Measurements from ENCODE around the gene ADAMTS2. TPM values are rescaled to one million over a fixed set of nuclear protein-coding genes. Genes with fewer than 3 reads are reported as not detected.

Gene ADAMTS2
- polyA plus RNA-seq, 12 donors = 17.2 to 61.8 (median 31.0) TPM; not detected in 1

DNA sequence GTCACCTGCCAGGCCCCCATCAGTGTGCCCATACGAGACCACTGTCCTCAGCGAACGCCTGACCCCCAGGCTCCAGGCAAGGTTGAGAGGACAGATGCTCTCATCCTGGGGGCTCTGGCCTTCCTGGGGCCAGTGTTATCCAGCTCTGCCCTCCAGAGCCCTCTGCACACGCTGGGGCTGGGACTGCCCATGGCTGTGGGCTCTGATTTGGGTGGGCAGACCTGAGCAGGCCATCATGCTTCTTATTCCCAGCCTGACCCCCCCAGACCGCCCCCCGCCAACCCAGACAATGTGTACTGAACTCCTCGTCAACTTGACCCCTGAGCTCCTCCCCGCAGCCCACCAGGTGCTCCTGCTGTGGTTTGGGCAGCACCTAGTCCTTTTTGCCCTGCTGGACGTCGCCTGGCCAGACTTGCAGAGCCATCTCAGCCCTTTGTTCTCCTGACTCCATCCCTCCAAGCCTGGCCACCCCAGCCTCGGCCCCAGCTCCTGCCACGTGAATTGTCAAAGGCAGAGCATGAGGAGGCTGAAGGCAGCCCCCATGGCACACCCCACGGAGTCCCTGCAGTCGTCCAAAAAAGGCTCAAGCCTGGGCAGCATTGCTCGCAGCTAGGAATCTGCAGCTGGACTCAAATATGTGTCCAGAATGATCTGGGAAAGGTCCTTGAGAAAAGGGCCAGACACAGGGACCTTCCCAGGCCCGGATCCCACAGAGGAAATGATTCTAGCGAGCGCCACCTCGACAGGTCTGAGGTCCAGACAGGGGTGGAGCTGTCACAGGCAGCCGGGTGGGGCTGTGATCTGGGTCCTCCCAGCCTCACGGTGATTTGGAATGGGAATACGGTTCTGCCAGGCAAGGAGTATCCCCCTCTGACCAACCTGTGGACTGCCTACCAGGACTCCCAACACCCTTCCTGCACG lies 87.0 kb downstream of the ADAMTS2 start:
- DNase-seq = no peak

DNA sequence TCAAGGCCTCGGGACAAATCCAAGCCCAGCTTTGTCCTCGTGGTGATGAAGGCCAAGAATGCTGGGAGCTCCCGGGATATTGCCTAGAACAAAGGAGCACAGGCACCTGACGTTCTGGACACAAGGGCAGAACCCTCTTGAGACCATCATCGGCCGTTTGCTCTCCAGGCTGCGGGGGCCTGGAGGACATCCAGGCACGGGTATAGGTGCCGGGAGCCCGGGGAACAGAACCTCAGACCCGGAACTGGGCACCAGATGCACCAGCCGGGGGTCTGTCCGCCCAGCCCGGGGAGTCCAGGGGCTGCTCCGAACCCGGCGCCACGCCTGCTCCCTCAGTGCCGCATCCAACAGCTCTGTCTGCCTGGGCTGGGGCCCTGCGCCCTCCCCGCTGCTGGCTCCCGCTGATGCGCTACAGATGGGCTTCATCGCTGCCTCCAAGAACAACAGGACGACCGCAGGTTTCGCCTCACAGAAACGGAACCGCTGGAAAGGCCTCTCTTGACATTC lies 88.0 kb downstream of the ADAMTS2 start:
- DNase-seq = peak; percentile 74

DNA sequence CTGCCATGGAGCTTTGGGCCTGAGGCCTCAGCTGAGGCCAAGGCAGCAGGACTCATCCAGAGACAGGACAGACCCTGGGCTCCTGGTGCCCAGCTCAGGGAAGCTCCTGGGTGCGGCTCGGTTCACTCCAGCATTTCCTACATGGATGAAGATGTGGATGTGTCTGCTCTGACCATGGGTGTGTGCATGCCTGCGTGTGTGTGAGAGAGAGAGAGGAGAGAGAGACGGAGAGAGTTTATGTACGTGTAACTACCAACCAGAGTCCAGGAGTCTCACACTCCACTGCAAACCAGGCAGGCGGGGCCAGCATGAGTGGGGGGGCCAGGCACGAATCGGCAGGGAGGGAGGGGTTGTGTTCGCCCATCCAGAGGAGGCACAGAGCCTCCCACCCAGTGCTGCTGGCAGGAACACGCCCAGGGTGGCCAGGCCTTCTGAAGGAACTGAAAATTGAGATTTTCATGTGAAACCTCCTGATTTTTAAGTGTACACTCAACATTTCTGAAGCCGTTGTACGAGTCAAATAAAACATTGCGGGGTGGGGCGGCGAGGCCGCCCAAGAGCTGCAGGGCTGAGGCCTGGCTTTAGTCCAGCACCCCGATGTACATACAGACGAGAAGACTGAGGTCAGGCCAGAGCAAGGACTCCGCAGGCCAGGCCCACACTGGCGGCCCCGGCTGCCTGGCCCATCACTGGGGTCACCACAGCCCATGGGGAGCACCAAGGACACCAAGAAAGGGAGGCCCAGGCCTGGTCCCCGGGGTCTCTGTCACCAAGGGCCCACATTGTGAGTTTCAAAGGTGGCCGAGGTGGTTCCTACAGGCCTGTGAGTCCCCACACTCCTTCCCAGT lies 88.7 kb downstream of the ADAMTS2 start:
- no peak for DNase-seq

DNA sequence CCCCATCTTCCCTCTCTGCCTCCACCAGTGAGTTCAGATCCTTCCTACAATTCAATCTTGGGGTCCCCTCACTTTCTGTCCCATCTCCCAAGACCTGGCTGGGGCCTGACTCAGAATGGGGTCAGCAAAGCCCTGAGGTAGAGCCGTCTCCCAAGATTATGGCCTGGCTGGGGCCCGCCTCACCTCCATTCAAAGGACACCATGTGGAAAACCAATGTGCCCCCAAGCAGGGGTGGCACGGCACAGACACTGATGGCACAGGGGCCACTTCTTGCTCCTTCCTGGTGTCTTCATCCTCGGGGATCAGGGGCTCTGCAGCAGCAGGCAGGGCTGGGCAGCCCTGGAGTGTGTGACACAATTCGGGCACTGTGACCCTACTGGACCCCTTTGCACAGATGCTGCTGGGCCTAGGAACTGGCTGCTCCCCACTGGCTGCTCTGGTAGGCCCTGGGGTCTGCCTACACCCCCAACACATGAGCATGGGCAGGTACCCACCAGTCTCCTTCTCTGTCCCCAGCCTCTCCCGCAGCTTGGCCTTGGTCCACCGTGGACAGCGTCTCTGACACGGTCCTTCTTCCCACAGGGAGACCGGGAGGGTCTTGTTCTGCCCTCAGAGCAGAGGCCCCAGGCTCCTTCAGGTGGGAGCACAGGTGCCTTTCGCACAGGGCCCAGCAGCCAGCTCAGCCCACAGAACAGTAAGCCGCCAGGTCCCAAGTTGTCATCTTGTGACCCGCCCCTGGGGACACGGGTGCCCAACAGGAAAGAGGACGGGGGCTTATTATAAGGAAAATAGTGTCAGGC lies 89.5 kb downstream of the ADAMTS2 start:
- no peak for DNase-seq

GRCh38 chr5:179254638-179255271 lies 90.5 kb downstream of the ADAMTS2 start:
- no peak for DNase-seq

DNA sequence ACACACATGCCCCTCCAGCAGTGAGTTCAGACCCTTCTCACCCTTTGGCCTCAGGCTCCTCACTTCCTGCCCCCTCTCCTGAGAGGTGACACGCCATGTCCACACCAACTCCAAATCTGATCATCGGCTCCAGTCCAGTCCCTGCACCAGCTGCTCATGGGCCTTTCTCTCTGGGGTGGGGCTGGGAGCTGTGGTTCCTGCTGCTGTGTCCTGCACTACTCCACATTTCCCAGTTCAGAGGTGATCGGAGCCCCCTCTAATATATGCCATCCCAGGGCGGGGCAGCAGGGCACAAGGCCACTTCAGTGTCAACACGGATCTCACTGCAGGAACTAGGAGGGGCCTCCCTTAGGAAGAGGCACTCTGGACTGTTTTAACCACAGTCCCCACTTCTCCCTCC lies 91.5 kb downstream of the ADAMTS2 start:
- no peak for DNase-seq

- no peak for DNase-seq
These were observed 93.8 kb downstream of the ADAMTS2 start for GRCh38 chr5:179251276-179251969.

- DNase-seq = no peak
These were observed 94.6 kb downstream of the ADAMTS2 start for GRCh38 chr5:179250561-179251225.

GRCh38 chr5:179246227-179246626 lies 99.0 kb downstream of the ADAMTS2 start:
- no peak for DNase-seq

DNA sequence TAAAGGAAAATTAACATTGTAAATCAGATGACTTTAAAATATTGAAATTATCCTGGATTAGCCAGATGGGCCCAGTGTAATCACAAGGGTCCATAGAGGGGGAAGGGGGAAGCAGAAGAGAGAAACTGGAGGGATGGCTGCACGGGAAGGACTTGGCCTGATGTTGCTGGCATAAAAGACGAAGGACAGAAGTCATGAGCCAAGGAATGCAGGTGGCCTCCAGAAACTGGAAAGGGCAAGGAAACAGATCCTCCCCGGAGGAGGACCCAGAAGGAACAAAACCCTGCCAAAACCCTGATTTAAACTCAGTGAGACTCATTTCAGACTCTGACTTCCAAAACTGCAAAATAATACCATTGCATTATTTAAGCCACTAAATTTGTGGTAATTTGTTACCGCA lies 100.2 kb downstream of the ADAMTS2 start:
- peak; percentile 62 for DNase-seq

- DNase-seq = no peak
These were observed 101.2 kb downstream of the ADAMTS2 start for GRCh38 chr5:179244044-179244443.

DNA sequence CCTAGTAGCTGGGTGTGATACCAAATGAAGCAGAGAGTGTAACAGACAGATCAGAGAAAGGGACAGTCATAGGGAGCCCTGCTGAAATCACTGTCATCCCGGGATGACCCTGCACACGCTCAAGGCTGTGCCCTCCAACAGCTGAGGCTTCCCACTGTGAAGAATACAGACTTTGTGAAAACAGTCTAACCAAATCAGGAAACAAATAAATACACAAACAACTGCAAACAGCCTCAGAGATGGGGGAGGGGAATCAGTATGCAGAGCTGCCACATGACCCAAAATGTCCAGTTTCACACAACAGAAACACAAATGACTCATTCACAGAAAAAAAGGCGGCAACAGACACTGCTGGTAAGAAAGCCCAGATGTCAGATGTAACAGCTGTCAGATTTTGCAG lies 101.9 kb downstream of the ADAMTS2 start:
- DNase-seq = no peak

GRCh38 chr5:179242676-179243075 lies 102.6 kb downstream of the ADAMTS2 start:
- DNase-seq = no peak

DNA sequence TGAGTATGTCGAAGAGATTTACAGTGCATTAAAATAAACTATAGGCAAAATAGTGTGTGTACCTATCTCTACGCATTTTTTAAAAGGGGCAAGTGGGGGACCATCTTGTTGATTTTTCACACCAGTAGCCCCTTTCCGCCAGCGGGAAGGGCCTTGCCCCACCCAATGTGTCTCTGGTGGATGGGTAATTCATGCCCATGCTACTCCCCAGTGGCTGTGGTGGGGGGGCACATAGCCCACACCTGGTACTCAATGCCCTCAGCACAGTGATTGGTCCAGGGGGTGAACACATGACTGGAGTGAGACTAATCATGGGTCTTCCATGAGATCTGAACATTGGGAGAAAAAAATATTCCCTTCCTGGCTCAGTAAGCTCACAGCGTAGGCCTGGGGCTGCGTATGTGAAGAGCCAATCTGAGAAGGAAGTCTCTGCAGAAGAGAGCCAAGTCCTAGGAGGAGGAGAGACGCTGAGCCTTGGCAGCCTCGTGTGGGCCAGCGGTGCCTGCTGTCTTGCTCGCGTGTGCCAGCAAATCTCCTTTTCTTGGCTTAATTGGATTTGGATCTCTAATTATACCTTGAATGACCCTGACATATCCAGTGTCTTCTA lies 103.4 kb downstream of the ADAMTS2 start:
- DNase-seq = no peak

GRCh38 chr5:179241175-179241574 lies 104.1 kb downstream of the ADAMTS2 start:
- no peak for DNase-seq

DNA sequence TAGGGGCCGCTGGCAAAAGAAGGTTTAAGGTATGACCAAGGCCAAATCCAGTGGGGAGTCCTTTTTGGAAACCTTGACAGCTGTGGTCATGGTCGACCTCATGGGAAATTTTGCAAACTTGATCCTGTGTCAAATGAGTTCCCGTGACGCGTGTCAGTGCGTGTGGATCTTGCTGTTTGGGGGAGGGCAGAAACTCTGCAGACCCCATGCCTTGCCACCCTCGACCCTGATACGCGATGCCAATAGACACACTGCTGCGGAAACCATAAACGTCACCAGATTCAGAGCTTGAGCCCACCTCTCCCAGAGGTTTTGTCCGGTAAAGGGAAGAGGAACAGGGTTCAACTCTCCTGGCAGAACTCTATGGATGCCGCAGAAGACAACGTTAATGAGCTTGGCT lies 104.7 kb downstream of the ADAMTS2 start:
- DNase-seq = no peak

DNA sequence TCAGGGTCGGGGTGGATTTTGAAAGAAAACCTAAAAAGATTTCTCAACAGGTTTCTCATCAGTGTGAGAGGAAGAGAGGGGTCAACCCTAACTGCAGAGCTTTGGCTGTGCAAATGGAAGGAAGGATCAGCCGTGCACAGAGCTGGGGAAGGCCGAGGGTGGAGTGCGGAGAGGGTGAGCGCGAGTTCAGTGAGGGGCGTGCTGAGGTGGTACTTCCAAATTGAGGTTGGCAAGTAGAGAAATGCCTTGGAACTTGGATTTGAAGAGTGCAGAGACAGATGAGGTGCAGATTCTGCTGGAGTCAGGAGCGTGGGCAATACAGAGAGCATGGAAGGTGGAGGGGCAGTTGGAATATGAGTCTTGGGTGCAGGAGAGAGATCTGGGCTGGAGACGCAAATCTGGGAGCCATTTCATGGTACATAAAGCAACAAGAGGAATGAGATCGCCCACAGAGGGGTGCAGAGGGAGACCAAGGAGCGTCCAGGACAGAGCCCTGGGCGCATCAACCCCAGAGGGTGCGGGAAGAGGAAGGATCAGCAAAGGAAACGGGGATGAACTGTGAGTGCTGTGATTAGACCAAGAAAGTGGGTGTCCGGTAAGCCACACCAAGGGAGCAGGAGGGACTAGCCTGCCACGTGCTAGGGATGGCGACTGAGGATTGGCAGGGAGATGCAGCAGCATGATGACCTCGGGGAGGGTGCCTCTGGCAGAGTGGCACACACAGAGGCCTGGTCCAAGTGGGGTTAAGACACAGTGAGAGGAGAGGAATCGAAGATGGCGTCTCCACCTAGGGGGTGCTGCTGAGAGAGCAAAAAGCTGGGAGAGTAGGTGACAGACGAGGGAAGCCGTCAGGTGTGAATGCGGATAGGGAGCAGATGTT lies 105.8 kb downstream of the ADAMTS2 start:
- no peak for DNase-seq

DNA sequence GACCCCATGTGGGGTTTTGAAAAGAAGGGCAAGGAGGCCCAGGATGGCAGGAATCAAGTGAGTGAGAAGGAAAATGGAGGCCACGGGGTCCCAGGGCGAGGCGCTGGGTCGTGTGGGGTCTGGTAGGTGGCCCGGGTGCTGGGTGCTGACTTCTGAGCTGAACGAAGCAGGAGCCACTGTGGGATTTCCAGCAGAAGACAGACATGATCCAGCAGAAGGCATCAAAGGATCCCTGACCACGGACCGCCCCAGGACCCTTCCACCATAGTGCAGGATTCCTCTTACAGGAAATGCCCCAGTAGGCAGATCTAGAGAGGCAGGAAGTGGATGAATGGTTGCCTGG lies 106.7 kb downstream of the ADAMTS2 start:
- DNase-seq = no peak
